Common myeloid progenitor, CD34-positive (primary cell): ENCODE results near the gene ISG20L2.

Experiments used
- CTCF ChIA-PET: fragments of 350-600 bp; sonication (Branson Sonifier 250); formaldehyde crosslinking; loops from one replicate; lab custom pipeline; 2021; ENCODE audit warnings: antibody characterized with exemption; lab: Charles Lee
- POLR2A ChIA-PET: fragments of 350-600 bp; sonication (Branson Sonifier 250); formaldehyde crosslinking; loops from one replicate; lab custom pipeline; 2021; ENCODE audit warnings: antibody characterized with exemption; lab: Charles Lee
- DNase-seq, 3 donors: peaks; one replicate each; pipeline versions ENCODE4 v3.0.0 to v3.0.0-alpha.2; 2013
- H3K27ac ChIP-seq, 2 experiments: 1 replicate in 1 of 2; 2 replicates in 1 of 2; pipeline ENCODE4 v1.7.0; 2013; ENCODE audit warnings: inconsistent platforms in 2 of 2, low read length in 2 of 2, mild to moderate bottlenecking in 2 of 2, low read depth in 1 of 2, moderate library complexity in 1 of 2; ENCODE audit not compliant: severe bottlenecking in 2 of 2, insufficient read depth in 1 of 2, poor library complexity in 1 of 2
- H3K27me3 ChIP-seq, 5 experiments: replicated peaks in 2 of 5; 1 replicate in 3 of 5; 2 replicates in 2 of 5; pipeline versions ENCODE4 v1.6.1 to v1.7.0; 2013; ENCODE audit warnings: low read length in 4 of 5, mild to moderate bottlenecking in 2 of 5, moderate library complexity in 2 of 5, inconsistent platforms in 1 of 5; ENCODE audit not compliant: insufficient read depth in 5 of 5, control insufficient read depth in 4 of 5
- H3K36me3 ChIP-seq, 4 experiments: 1 replicate in 2 of 4; 2 replicates in 2 of 4; pipeline versions ENCODE4 v1.6.1 to v1.7.0; 2013; ENCODE audit warnings: low read length in 3 of 4, control low read depth in 1 of 4, mild to moderate bottlenecking in 1 of 4; ENCODE audit not compliant: control insufficient read depth in 4 of 4, insufficient read depth in 4 of 4
- H3K4me1 ChIP-seq, 4 experiments: 1 replicate in 3 of 4; 2 replicates in 1 of 4; pipeline versions ENCODE4 v1.6.1 to v1.7.1; 2013; ENCODE audit warnings: low read length in 3 of 4, mild to moderate bottlenecking in 3 of 4, control low read depth in 1 of 4, inconsistent platforms in 1 of 4, moderate library complexity in 1 of 4; ENCODE audit not compliant: control insufficient read depth in 4 of 4, insufficient read depth in 4 of 4; ENCODE audit errors: control extremely low read depth in 1 of 4
- H3K4me3 ChIP-seq, 7 experiments: 1 replicate in 4 of 7; 2 replicates in 3 of 7; pipeline versions ENCODE4 v1.5.1 to v1.7.0; 2013; ENCODE audit warnings: mild to moderate bottlenecking in 7 of 7, low read length in 6 of 7, moderate library complexity in 6 of 7, inconsistent platforms in 2 of 7, low read depth in 2 of 7, control low read depth in 1 of 7; ENCODE audit not compliant: insufficient read depth in 4 of 7, control insufficient read depth in 1 of 7; ENCODE audit errors: extremely low read depth in 1 of 7
- H3K9me3 ChIP-seq, 5 experiments: 1 replicate in 4 of 5; 2 replicates in 1 of 5; pipeline versions ENCODE4 v1.6.1 to v1.7.1; 2013; ENCODE audit warnings: low read length in 4 of 5, mild to moderate bottlenecking in 2 of 5, inconsistent platforms in 1 of 5, low read depth in 1 of 5, moderate library complexity in 1 of 5; ENCODE audit not compliant: control insufficient read depth in 4 of 5, insufficient read depth in 2 of 5; ENCODE audit errors: control extremely low read depth in 1 of 5
- WGBS: methylation state at CpG from one replicate; pipeline ENCODE4 v1.1.5; 2013; ENCODE audit not compliant: insufficient coverage; 5-methylcytosine and 5-hydroxymethylcytosine counted together

Gene ISG20L2

DNA sequence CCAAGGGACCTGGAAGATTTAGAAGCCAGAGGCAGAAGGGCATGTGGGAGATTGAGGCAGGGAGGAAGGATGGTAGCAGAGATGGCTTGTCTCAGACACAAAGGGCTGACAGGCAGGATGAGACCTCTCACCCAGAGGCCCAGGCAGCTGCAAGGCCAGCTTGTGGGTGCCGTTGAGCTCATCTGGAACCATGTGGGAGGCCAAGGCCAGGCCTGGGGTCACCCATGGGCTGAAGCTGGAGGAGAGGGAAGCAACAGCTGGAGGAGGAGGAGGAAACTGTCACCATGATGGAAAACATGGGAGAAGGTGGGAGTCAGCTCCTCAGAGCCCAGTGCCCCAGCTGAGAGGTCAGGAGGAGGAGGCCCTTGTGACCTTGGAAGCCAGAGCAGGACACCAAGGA lies 29.6 kb downstream of the ISG20L2 start:
- Histone ChIP-seq H3K27me3 (peaks cover 2 to 44% (median 21%) of the 10 kb centered on the region in 5 experiments), H3K27ac (no peak overlapping the region), H3K4me1 (peaks cover 0 to 2% (median under 1%) of the 10 kb centered on the region in 4 experiments), H3K36me3 (no peaks in the 10 kb centered on the region), H3K4me3 (no peak overlapping the region), H3K9me3 (no peaks in the 10 kb centered on the region)
- WGBS = 100% methylated on average over 1 of the region's 1 CpG
- ChIA-PET CTCF (interaction anchor here (0.8 to 14.1 kb wide), 5 partner anchors 12 to 80 kb away, joined by 3 to 236 read pairs (median 3); partner anchors contain the start of genes HAPLN2, ISG20L2 and METTL25B), POLR2A (no interaction called here)
- DNase-seq = no peak

DNA sequence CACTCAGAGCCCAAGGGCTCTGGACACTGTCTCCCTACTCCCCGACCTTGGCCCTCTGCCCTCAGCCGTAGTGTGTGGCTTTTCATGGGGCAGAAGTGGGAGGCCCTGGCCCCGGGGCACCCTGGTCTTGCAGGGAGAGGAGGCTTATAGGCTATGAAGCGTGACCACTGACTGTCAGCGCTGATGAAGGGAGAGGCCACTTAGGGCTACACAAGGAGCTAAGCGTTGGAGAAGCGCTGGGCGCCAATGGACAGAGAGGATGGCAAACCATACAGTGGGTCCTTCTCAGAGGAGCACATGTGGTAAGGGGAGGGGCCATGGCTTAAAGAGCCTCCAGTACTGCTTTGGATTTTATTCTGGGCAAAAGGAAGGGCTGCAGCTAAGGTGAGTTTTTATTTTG lies 31.1 kb downstream of the ISG20L2 start:
- CTCF ChIA-PET = interaction anchor here (1.5 to 14.1 kb wide), 4 partner anchors 9 to 38 kb away, joined by 5 to 236 read pairs (median 25); partner anchors contain the start of genes CRABP2, ISG20L2 and METTL25B
- Histone ChIP-seq H3K36me3 (no peaks in the 10 kb centered on the region), H3K27ac (no peak overlapping the region), H3K4me3 (no peak overlapping the region), H3K9me3 (no peaks in the 10 kb centered on the region), H3K4me1 (peaks cover 0 to 16% (median 12%) of the 10 kb centered on the region in 4 experiments), H3K27me3 (peaks cover 0 to 43% (median 15%) of the 10 kb centered on the region in 5 experiments)
- 92% methylated on average over 8 of the region's 8 CpGs for WGBS
- DNase-seq = no peak
- POLR2A ChIA-PET = no interaction called here

DNA sequence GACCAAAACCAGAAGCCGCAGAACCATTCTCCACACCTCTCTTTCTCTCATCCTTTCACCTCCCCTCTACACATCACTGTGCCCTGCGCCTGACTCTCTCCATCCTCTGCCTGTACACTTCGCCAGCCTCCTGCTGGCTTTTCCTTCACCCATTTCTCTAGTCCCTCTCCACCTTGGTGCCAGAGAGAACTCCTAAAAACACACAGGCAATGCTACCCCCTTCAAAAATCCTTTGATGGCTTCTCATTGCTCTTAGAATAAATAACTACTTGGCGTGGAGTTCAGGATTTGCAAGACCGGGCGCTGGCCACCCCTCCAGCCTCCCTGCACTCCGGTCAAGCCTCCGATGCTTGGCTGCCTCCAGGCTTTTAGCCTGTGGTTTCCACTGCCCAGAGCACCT lies 31.8 kb downstream of the ISG20L2 start:
- Histone ChIP-seq H3K27ac (no peak overlapping the region), H3K4me3 (no peak overlapping the region), H3K9me3 (no peaks in the 10 kb centered on the region), H3K36me3 (no peaks in the 10 kb centered on the region), H3K4me1 (peaks cover 0 to 23% (median 19%) of the 10 kb centered on the region in 4 experiments), H3K27me3 (peaks cover 0 to 49% (median 20%) of the 10 kb centered on the region in 5 experiments)
- 98% methylated on average over 7 of the region's 8 CpGs for WGBS
- DNase-seq = no peak
- ChIA-PET POLR2A (no interaction called here), CTCF (interaction anchor here (2.9 to 14.1 kb wide), 3 partner anchors 10 to 29 kb away, joined by 16 to 236 read pairs (median 34); partner anchors contain the start of genes CRABP2, ISG20L2 and METTL25B)

DNA sequence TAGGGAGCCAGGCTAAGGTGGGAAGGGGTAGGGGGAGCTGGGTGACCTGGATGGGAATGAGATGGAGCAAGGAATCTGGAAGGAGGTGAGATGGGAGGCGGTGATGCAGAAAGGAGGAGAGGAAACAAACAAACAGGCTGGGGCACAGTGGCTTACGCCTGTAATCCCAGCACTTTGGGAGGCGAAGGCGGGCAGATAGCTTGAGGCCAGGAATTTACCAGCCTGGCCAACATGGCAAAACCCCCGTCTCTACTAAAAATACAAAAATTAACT lies 33.9 kb downstream of the ISG20L2 start:
- H3K27me3 ChIP-seq = peaks cover 0 to 53% (median 28%) of the 10 kb centered on the region in 5 experiments
- no peak overlapping the region for H3K4me3 ChIP-seq
- no peak overlapping the region for H3K27ac ChIP-seq
- POLR2A ChIA-PET = no interaction called here
- H3K36me3 ChIP-seq = no peaks in the 10 kb centered on the region
- CTCF ChIA-PET = interaction anchor here (1.0 to 21.6 kb wide), 8 partner anchors 11 to 233 kb away, joined by 3 to 393 read pairs (median 3); partner anchors contain the start of genes ISG20L2, METTL25B, NES and NTRK1
- 96% methylated on average over 5 of the region's 5 CpGs for WGBS
- no peaks in the 10 kb centered on the region for H3K9me3 ChIP-seq
- DNase-seq = no peak
- H3K4me1 ChIP-seq = peaks cover 0 to 33% (median 25%) of the 10 kb centered on the region in 4 experiments

DNA sequence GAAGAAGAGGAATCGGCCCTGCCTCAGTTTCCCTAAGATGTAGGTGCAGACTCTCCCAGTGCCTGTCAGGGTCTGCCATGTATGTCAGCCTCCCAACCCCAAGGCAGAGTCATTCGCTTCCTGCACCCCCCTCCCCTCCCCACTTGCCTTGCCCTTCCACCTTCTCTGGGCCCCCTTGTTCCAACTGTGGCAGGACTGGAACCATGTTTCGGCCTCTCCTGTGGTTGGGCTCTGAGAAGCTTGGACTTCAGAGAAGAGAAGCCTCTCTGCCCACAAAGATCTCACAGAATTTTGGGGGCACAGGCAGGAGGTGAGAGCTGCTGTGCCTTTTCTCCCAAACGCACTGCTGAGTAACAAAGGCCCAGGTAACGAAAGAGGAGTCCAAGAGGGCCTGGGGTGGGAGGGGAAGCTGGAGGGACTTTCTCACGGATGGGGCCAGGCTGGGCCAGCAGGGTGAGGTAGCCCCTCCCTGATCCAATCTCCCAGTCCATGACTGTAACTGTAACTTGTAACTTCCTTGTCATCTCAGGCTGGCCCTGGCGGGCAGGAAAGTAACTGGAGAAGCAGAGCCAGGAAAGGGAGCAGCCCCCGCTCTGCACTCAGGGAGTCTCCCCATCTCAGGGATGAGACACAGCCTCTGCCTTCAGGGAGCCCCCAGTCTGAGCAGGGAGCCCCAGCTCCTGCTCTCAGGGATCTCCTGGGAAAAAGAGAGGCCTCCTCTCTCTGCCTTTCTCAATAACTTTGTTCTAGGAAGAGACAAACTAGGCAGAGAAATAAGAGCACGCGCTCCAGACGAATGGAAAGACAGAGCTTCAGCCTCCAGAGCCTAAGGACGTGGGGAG lies 34.5 kb downstream of the ISG20L2 start:
- no peaks in the 10 kb centered on the region for H3K9me3 ChIP-seq
- H3K4me1 ChIP-seq = peaks cover 0 to 38% (median 29%) of the 10 kb centered on the region in 4 experiments
- DNase-seq = no peak
- H3K4me3 ChIP-seq = no peak overlapping the region
- peaks cover 0 to 55% (median 29%) of the 10 kb centered on the region in 5 experiments for H3K27me3 ChIP-seq
- no peaks in the 10 kb centered on the region for H3K36me3 ChIP-seq
- H3K27ac ChIP-seq = peak overlapping the region in 1 of 2 experiments; percentile 46
- 82% methylated on average over 7 of the region's 12 CpGs for WGBS
- ChIA-PET CTCF (interaction anchor here (1.0 to 21.6 kb wide), 10 partner anchors 12 to 234 kb away, joined by 3 to 393 read pairs (median 3); partner anchors contain the start of genes ISG20L2, METTL25B, NES and NTRK1), POLR2A (no interaction called here)

DNA sequence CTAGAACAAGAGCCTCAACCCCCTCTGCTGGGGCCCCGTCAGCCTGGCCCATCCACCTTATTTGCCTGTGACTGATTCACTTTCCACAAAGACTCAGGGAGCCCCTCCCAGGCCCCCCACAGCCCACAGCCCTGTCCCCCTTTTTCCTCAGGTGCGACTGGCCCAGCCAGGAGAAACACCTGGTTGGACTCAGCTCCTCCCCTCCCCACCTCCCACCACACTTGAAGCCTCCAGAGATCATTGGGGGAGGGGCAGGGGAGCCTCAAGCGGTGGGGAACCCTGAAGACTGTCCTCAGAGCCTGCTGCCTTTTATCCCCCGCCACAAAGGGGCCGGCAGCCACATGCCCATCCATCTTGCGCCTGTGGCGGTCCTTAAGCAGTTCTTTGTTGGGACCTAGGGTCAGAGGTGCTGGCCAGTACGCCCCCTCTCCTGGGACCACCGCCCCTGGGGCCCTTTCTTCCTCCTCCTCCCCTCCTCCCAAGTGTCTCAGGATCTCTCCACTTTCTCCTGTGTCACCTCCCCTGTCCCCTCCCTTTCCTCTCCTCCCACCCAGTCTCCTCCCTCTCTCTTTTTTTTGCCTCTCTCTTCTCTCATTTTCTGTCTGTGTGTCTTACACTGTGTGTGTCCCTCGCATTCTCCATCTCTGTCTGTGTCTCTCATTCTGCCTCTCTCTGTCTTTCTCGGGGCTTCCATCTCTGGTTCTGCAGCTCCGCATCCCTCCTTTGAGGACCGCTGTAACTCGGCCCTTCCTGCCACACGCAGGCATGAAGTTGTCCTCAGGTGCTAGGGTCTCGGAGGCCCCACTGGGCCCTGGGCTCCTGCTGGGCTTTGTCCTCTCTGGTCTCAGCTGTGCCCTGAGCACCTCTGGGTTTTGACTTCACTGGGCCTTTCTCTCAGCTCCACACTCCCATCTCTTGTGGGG lies 35.4 kb downstream of the ISG20L2 start:
- H3K27me3 ChIP-seq = peaks cover 0 to 62% (median 29%) of the 10 kb centered on the region in 5 experiments
- CTCF ChIA-PET = interaction anchor here (0.5 to 24.9 kb wide), 11 partner anchors 10 to 234 kb away, joined by 3 to 393 read pairs (median 3); partner anchors contain the start of genes CRABP2, ISG20L2, METTL25B and NES
- peak overlapping the region in 1 of 2 experiments; percentile 46 for H3K27ac ChIP-seq
- peaks cover 0 to 39% (median 29%) of the 10 kb centered on the region in 4 experiments for H3K4me1 ChIP-seq
- no peaks in the 10 kb centered on the region for H3K36me3 ChIP-seq
- 49% methylated on average over 10 of the region's 16 CpGs for WGBS
- DNase-seq = peak in 2 of 3 donors; percentile 33 to 39
- POLR2A ChIA-PET = no interaction called here
- H3K4me3 ChIP-seq = no peak overlapping the region
- H3K9me3 ChIP-seq = no peaks in the 10 kb centered on the region
